Panc1 (cell line): ENCODE data around the gene MEIS1. TPM values are rescaled to one million over a fixed set of nuclear protein-coding genes. Genes with fewer than 3 reads are reported as not detected.

Experiments used
- ATAC-seq: fragments of 200-7000 bp; cut with Tn5 transposase; 2 replicates; pipeline ENCODE4 v1.9.1; 2020; ENCODE audit warnings: mild to moderate bottlenecking, moderate library complexity
- BruUV-seq: library from RNA; stranded (reverse); fragments of 400-500 nt; replicated peaks from 2 replicates; lab custom pipeline; 2021; lab: Mats Ljungman, UMichigan
- CTCF ChIA-PET: fragments of 300-600 bp; sonication (Branson Sonifier 250); formaldehyde crosslinking; loops from one replicate; lab custom pipeline; 2022; ENCODE audit warnings: antibody characterized with exemption; lab: Charles Lee
- POLR2A ChIA-PET: fragments of 300-600 bp; sonication (Branson Sonifier 250); formaldehyde crosslinking; loops from one replicate; lab custom pipeline; 2022; ENCODE audit warnings: antibody characterized with exemption; lab: Charles Lee
- DNase-seq: peaks from one replicate; pipeline ENCODE4 v3.0.0-alpha.2; 2010; ENCODE audit warnings: low read depth, low spot score
- H3K27ac ChIP-seq: 2 replicates; pipeline ENCODE4 v1.5.1; 2011; ENCODE audit warnings: mild to moderate bottlenecking, low read length, inconsistent platforms
- H3K27me3 ChIP-seq: fragments of 200-500 bp; sonication (Bioruptor generic); 2 replicates; pipeline ENCODE4 v1.6.0; 2014; ENCODE audit warnings: low read length, inconsistent platforms; ENCODE audit not compliant: control insufficient read depth, insufficient read depth
- H3K36me3 ChIP-seq: fragments of 200-500 bp; sonication (Bioruptor generic); 2 replicates; pipeline ENCODE4 v1.5.1; 2014; ENCODE audit warnings: inconsistent platforms, mild to moderate bottlenecking, low read length, moderate library complexity; ENCODE audit not compliant: control insufficient read depth, insufficient read depth
- H3K4me1 ChIP-seq: 2 replicates; pipeline ENCODE4 v1.5.1; 2011; ENCODE audit warnings: inconsistent platforms, mild to moderate bottlenecking, low read length, moderate library complexity; ENCODE audit not compliant: control insufficient read depth, insufficient read depth
- H3K4me3 ChIP-seq, 2 experiments: 2 replicates each; pipeline ENCODE4 v1.5.1; 2011 to 2012; ENCODE audit warnings: low read depth in 2 of 2, low read length in 2 of 2, mild to moderate bottlenecking in 2 of 2, inconsistent platforms in 1 of 2, moderate library complexity in 1 of 2
- H3K9me3 ChIP-seq: fragments of 200-500 bp; sonication (Bioruptor generic); 2 replicates; pipeline ENCODE4 v1.5.1; 2014; ENCODE audit warnings: low read depth, mild to moderate bottlenecking, inconsistent platforms, low read length, moderate library complexity; ENCODE audit not compliant: control insufficient read depth, insufficient read depth
- POLR2AphosphoS5 ChIP-seq: IDR thresholded peaks from 2 replicates; pipeline ENCODE4 v1.6.1; 2012; ENCODE audit warnings: mild to moderate bottlenecking, low read depth, low read length, moderate library complexity
- SIN3A ChIP-seq: IDR thresholded peaks from 2 replicates; pipeline ENCODE4 v1.6.1; 2012; ENCODE audit warnings: low read depth, mild to moderate bottlenecking, low read length, moderate library complexity, borderline replicate concordance; ENCODE audit not compliant: insufficient read depth
- TCF7L2 ChIP-seq: IDR thresholded peaks from 2 replicates; pipeline ENCODE4 v1.6.1; 2011; ENCODE audit warnings: mild to moderate bottlenecking, low read depth, low read length, inconsistent platforms
- in situ Hi-C: cut with HindIII; loops from 2 replicates; pipeline ENCODE4 v1.10.0; 2016; ENCODE audit warnings: low sequenced_read_pairs, low pct_unique_long_range_greater_than_20kb
- intact Hi-C: fragments of 100-400 bp; cut with micrococcal nuclease; formaldehyde crosslinking; loops from one replicate; pipeline ENCODE4 v1.10.0; 2022; ENCODE audit not compliant: unreplicated experiment
- total RNA-seq: library from RNA; stranded (reverse); gene quantifications from one replicate; pipeline ENCODE4 v1.2.1, GENCODE V29; 2021; ENCODE audit not compliant: unreplicated experiment
- TF ChIP-seq, protein P1 (sequence below): fragments of 450-650 bp; IDR thresholded peaks from 2 replicates; pipeline ENCODE4 v1.5.1; 2017; ENCODE audit warnings: mild to moderate bottlenecking
- TF ChIP-seq, protein P2 (sequence below), 2 experiments: IDR thresholded peaks; 2 replicates each; pipeline ENCODE4 v1.6.1; 2011 to 2012; ENCODE audit warnings: low read depth in 2 of 2, control low read depth in 1 of 2, low read length in 1 of 2, mild to moderate bottlenecking in 1 of 2, moderate library complexity in 1 of 2; ENCODE audit not compliant: insufficient read depth in 1 of 2

The MEIS1 gene
- total RNA-seq, 1 experiment from 2014 or later, result 2.0 TPM

DNA sequence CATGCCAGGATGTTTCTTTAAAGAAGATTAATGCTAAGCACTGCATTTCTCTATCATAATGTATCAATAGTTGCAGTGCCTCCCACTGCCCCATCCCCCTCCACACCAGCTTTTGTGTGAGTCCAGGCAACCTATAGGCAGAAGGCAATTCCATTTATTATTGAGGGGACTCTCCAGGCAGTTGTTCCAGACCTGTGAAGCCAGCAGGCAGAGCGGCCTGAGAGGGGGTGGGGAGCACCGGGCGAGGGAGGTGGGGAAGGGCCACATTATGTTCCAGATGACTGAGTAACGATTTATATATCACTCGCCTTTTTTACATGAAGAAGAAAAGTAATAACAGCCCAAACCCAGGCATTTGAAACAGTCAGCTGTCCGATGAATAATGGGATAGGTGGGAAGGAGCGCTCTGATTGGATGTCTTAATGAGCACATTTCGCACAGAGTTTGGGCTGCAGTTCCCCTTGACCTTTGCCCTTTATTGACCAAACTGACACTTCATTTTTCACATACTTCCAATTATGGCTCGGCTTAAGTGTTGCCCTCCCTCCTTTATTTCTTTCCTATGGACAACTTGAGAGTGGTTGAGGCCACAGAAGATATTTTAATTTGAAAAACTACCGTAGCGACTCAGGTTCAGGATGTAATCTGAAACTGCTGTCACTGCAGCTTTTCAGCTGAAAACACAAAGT lies 34.4 kb downstream of the MEIS1 start:
- ATAC-seq (no peak), DNase-seq (no peak)
- intact Hi-C loops, result no loop called here
- Histone ChIP-seq H3K36me3 (no peaks in the 10 kb centered on the region), H3K27me3 (peaks cover 2% of the 10 kb centered on the region), H3K4me1 (no peaks in the 10 kb centered on the region), H3K9me3 (no peaks in the 10 kb centered on the region), H3K27ac (no peak overlapping the region), H3K4me3 (no peak overlapping the region)
- in situ Hi-C loops, result no loop called here
- no peak for TF ChIP-seq POLR2AphosphoS5
- TF ChIP-seq SIN3A, result no peak
- TF ChIP-seq, protein P1, sequence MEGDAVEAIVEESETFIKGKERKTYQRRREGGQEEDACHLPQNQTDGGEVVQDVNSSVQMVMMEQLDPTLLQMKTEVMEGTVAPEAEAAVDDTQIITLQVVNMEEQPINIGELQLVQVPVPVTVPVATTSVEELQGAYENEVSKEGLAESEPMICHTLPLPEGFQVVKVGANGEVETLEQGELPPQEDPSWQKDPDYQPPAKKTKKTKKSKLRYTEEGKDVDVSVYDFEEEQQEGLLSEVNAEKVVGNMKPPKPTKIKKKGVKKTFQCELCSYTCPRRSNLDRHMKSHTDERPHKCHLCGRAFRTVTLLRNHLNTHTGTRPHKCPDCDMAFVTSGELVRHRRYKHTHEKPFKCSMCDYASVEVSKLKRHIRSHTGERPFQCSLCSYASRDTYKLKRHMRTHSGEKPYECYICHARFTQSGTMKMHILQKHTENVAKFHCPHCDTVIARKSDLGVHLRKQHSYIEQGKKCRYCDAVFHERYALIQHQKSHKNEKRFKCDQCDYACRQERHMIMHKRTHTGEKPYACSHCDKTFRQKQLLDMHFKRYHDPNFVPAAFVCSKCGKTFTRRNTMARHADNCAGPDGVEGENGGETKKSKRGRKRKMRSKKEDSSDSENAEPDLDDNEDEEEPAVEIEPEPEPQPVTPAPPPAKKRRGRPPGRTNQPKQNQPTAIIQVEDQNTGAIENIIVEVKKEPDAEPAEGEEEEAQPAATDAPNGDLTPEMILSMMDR, result no peak
- TF ChIP-seq TCF7L2, result no peak
- TF ChIP-seq, protein P2, sequence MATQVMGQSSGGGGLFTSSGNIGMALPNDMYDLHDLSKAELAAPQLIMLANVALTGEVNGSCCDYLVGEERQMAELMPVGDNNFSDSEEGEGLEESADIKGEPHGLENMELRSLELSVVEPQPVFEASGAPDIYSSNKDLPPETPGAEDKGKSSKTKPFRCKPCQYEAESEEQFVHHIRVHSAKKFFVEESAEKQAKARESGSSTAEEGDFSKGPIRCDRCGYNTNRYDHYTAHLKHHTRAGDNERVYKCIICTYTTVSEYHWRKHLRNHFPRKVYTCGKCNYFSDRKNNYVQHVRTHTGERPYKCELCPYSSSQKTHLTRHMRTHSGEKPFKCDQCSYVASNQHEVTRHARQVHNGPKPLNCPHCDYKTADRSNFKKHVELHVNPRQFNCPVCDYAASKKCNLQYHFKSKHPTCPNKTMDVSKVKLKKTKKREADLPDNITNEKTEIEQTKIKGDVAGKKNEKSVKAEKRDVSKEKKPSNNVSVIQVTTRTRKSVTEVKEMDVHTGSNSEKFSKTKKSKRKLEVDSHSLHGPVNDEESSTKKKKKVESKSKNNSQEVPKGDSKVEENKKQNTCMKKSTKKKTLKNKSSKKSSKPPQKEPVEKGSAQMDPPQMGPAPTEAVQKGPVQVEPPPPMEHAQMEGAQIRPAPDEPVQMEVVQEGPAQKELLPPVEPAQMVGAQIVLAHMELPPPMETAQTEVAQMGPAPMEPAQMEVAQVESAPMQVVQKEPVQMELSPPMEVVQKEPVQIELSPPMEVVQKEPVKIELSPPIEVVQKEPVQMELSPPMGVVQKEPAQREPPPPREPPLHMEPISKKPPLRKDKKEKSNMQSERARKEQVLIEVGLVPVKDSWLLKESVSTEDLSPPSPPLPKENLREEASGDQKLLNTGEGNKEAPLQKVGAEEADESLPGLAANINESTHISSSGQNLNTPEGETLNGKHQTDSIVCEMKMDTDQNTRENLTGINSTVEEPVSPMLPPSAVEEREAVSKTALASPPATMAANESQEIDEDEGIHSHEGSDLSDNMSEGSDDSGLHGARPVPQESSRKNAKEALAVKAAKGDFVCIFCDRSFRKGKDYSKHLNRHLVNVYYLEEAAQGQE (IDR thresholded peaks at IDR 0.05; ENCODE audit: insufficient read depth in 1 of 2, low read depth in 2 of 2, low read length in 1 of 2), result no peak
- BruUV-seq, result no TSS peak
- POLR2A ChIA-PET, result no interaction called here
- CTCF ChIA-PET, result no interaction called here

DNA sequence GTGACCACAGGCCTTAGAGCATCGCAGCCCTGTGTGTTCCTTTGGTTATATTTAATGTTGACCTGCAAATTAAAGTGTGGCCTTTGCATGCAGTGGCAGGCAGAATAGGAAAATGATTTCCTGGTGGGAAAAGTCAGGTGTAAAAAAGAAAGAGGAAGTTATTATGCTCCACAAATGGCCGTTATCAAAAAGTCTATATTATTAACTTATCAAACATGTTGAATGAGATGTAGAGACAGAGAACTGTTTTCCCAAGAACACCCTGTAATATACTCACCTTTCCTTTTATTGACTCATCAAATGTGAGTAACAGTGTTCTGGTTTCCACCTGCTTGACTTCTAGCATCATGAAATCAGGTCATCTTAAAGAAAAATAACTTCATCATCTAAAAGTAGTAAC lies 35.3 kb downstream of the MEIS1 start:
- DNase-seq (no peak), ATAC-seq (no peak)
- no peaks in the 10 kb centered on the region for H3K36me3 ChIP-seq
- ChIA-PET POLR2A (no interaction called here), CTCF (no interaction called here)
- no peak overlapping the region for H3K4me3 ChIP-seq
- intact Hi-C loops, result no loop called here
- TF ChIP-seq SIN3A, result no peak
- no TSS peak for BruUV-seq
- in situ Hi-C loops, result no loop called here
- no peaks in the 10 kb centered on the region for H3K4me1 ChIP-seq
- no peaks in the 10 kb centered on the region for H3K9me3 ChIP-seq
- no peak overlapping the region for H3K27ac ChIP-seq
- H3K27me3 ChIP-seq, result peaks cover 2% of the 10 kb centered on the region

DNA sequence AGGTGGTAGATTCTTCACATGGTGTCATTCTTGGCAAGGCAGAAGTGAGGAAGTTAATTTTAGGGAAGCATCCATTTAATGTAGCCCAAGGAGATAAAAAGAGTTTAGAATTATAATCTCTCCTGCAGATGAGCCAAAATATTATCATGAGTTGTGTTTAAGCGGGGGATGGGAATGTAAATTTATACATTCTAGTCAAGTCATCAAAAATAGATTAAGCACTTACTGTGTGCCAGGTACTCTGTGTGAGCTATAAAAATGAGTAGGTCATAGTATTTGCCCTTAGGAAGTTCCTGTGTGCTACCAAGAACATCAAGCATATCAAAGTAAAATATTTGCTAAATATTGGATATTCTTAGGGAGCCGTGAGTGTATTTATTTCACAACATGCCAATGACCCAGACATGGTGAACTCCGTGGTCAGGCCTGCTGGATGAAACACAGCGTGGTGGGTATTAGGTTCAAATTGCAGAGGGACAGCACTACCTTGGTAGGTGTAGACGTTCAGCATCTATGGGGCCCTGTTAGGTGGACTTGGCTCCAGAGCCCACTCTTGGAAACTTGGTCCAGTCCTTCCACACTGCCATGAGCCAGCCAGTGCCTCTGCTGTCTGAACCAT lies 37.4 kb downstream of the MEIS1 start:
- no TSS peak for BruUV-seq
- Histone ChIP-seq H3K4me3 (no peak overlapping the region), H3K27me3 (no peaks in the 10 kb centered on the region), H3K9me3 (no peaks in the 10 kb centered on the region), H3K36me3 (no peaks in the 10 kb centered on the region), H3K27ac (no peak overlapping the region), H3K4me1 (no peaks in the 10 kb centered on the region)
- TF ChIP-seq TCF7L2 (no peak), POLR2AphosphoS5 (no peak), SIN3A (no peak)
- TF ChIP-seq, protein P1, result no peak
- TF ChIP-seq, protein P2 (IDR thresholded peaks at IDR 0.05; ENCODE audit: insufficient read depth in 1 of 2, low read depth in 2 of 2, low read length in 1 of 2), result no peak
- intact Hi-C loops, result no loop called here
- POLR2A ChIA-PET, result no interaction called here
- CTCF ChIA-PET, result no interaction called here
- in situ Hi-C loops, result no loop called here
- DNase-seq (no peak), ATAC-seq (no peak)
